ENCODE measurements around the gene MOCOS. TPM values are rescaled to one million over a fixed set of nuclear protein-coding genes. Genes with fewer than 3 reads are reported as not detected.

Gene MOCOS
- total and polyA plus RNA-seq, 2 of the 13 experiments (the other 11 are each of a cell fraction or from before 2014, with no cell fraction given): 7.7 to 15.4 TPM

- TF ChIP-seq ZNF782 (CRISPR knock-in tag; IDR thresholded peaks at IDR 0.05; ENCODE audit: borderline replicate concordance): no peak
- TF ChIP-seq ZMYM3 (CRISPR knock-in tag; IDR thresholded peaks at IDR 0.05): no peak
- TF ChIP-seq NBN (conservative IDR thresholded peaks at IDR 0.05): no peak
- no peak for TF ChIP-seq ZNF142 (CRISPR knock-in tag; IDR thresholded peaks at IDR 0.05)
- TF ChIP-seq TIGD3 (CRISPR knock-in tag; IDR thresholded peaks at IDR 0.05; ENCODE audit: borderline replicate concordance): no peak
- no peak for TF ChIP-seq ZNF713 (CRISPR knock-in tag; IDR thresholded peaks at IDR 0.05)
- no peak for TF ChIP-seq MAF1 (CRISPR knock-in tag; IDR thresholded peaks at IDR 0.05; ENCODE audit: borderline replicate concordance)
- no peak for TF ChIP-seq XRCC5 (optimal IDR thresholded peaks at IDR 0.05; ENCODE audit: low read length)
- TF ChIP-seq KLF9 (CRISPR knock-in tag; IDR thresholded peaks at IDR 0.05; ENCODE audit: low read depth): no peak
- no peak for TF ChIP-seq ZNF567 (CRISPR knock-in tag; IDR thresholded peaks at IDR 0.05; ENCODE audit: borderline replicate concordance)
- no peak for TF ChIP-seq ZFP41 (CRISPR knock-in tag; IDR thresholded peaks at IDR 0.05; ENCODE audit: borderline replicate concordance)
- TF ChIP-seq ZNF644 (CRISPR knock-in tag; IDR thresholded peaks at IDR 0.05; ENCODE audit: low read depth): no peak
- no peak for TF ChIP-seq TMF1 (CRISPR knock-in tag; IDR thresholded peaks at IDR 0.05; ENCODE audit: low read depth)
- TF ChIP-seq ZNF572 (CRISPR knock-in tag; IDR thresholded peaks at IDR 0.05): no peak
- no peak for TF ChIP-seq KDM5A (IDR thresholded peaks at IDR 0.05; ENCODE audit: borderline replicate concordance, low read length)
- TF ChIP-seq RNF2 (conservative IDR thresholded peaks at IDR 0.05; ENCODE audit: low read depth): no peak
- no peak for TF ChIP-seq MEIS2 (CRISPR knock-in tag; IDR thresholded peaks at IDR 0.05)
- no peak for TF ChIP-seq HNF1B (CRISPR knock-in tag; IDR thresholded peaks at IDR 0.05)
- TF ChIP-seq, protein P1, sequence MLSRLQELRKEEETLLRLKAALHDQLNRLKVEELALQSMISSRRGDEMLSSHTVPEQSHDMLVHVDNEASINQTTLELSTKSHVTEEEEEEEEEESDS (CRISPR knock-in tag; IDR thresholded peaks at IDR 0.05; ENCODE audit: borderline replicate concordance): no peak
- no peak for TF ChIP-seq CREB3 (CRISPR knock-in tag; IDR thresholded peaks at IDR 0.05)
Measured at GRCh38 chr18:36186461-36187192, 670 bp upstream of the MOCOS start (continued).
